Activated T-cell treated with anti-CD3 and anti-CD28 coated beads for 24 hours (primary cell): ENCODE data around the gene COL5A1.

Source experiments
- DNase-seq: peaks from one replicate; pipeline ENCODE4 v3.0.0-alpha.2; 2020; ENCODE audit warnings: low read depth

The COL5A1 gene

DNA sequence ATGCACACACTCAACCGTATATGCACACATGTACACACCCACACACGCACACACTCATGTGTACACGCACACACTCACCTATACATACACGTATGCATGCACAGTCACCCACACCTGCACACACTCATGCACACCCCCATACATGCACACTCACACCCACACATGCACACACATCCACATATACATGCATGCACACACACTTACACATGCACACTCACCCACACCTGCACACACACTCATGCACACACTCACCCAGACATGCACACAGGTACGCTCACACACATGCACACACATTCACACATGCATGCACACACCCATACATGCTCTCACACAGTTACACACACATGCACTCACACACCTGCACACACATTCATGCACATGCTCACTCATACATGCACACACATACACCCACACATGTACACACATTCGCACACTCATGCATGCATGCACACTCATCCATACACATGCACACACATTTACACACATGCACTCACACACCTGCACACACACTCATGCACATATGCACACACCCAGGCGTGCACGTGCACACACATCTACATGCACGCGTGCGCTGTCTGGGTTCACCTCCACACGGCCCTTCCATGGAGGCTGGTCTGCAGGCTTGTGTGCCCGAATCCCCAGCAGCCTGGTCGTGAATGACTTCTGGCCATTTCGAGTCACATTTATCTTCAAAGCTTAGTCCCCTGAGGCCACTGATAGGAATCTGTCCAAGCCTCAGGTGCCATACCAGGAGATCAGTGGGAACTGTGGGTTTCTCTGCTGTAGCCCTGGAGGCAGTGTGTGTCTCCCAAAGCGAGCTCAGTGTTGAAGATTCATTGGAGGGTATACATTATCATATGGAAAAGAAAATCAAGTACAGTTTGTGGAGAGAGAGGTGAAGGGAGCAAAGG lies 103.0 kb downstream of the COL5A1 start:
- no peak for DNase-seq

DNA sequence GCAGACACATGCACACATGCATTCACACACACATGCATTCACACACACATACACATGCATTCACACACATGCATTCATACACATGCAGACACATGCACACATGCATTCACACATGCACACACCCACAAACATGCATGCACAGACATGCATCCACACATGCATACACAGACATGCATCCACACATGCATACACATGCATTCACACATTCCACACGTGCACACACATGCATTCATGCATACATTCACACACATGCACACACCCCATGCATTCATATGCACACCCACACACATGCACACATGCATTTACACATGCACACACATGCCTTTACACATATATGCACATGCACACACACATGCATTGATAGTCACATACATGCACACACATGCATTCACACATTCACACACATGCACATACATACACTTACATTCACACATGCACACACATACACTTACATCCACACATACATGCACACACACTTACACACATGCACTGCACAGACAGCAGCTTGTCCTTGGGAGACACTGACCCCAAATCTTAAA lies 106.4 kb downstream of the COL5A1 start:
- no peak for DNase-seq

DNA sequence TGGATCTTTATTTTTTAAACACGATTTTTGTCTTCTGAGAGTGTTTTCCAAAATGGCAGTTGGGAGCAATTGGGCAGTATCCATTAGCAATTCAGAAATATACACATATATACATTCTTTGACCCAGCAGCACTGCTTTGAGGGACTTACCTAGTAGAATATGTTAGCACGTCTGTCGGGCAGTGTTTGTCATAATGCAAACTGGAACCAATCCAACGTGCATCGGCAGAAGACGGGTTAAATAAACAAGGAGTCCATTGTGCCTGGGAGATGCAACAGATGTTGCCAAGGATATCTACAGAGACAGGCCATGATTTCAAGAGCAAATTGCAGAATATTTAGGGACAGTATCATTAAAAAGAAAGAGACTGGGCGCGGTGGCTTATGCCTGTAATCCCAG lies 107.0 kb downstream of the COL5A1 start:
- DNase-seq, result no peak

DNA sequence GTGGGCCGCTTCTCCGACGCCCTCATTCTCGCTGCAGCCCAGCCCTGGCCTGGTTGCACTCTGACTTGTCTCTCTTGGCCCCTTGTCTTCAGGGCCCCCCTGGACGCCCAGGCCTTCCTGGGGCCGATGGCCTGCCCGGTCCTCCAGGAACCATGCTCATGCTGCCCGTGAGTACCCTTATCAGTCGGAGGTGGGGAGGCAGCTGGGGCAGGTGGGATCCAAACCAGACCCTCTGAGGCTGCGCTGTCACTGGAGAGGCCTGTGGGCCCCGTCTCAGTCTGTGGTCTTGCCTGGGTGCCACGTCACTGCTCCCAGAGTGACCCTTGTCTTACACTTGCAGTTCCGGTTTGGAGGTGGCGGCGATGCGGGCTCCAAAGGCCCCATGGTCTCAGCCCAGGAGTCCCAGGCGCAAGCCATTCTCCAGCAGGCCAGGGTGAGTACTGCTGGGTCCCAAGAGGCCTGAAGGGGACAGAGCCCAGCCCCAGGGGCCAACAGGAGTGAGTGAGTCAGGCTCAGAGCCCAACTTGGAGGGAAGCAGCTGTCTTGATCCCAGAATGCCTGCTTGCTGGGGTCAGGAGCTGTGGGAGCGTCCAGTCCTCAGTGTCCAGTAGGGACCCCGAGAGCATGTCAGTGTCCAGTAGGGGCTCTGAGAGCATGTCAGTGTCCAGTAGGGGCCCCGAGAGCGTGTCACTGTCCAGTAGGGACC lies 109.0 kb downstream of the COL5A1 start:
- DNase-seq, result no peak

DNA sequence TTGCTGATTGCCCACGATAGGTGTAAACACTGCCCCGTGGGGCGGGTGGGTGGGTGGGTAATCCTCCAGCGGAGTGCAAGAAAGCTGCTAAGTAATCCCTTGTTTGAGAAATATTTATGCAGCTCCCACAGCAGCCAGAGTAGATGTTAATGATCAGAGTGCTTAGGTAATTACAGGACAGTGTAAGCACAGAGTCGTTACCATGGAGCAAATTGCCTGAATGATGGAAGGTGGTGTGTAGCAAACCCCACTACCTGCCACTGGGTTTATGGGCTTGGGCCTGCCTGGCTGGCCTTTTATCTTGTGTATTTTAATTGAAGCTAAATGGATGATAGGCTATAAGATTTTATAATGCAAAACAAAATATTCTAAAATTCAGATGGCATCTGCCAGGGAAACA lies 110.0 kb downstream of the COL5A1 start:
- no peak for DNase-seq

DNA sequence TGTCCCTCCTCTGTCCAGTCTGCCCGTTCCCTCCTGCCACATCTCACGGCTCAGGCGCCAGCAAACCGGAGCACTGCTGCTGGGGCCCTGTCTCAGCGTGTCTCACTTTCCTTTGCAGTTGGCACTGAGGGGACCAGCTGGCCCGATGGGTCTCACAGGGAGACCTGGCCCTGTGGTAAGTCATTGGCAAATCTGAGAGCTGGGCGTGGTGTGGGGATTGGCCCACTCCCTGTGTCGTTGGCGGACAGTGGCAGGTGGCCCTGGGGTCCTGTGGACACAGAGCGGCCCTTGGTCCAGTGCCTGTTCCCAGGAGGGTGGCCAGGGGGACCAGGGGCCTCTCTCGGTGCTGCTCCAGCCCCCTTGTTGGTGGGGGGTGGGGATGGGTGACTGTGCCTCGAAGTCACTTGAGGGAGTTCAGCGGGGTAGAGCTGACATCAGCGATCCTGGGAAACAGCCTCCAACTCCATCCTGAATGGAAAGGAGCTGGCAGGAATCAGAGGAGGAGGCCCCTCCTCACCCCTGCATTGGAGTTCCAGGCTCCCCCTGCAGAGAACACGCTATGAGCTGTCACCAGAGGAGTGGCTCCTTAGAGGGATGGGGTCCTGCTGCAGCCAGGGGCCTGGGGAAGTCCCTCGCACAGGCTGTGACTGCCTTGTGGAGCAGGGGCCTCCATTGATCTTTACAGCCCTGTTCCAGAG lies 111.0 kb downstream of the COL5A1 start:
- DNase-seq, result no peak

DNA sequence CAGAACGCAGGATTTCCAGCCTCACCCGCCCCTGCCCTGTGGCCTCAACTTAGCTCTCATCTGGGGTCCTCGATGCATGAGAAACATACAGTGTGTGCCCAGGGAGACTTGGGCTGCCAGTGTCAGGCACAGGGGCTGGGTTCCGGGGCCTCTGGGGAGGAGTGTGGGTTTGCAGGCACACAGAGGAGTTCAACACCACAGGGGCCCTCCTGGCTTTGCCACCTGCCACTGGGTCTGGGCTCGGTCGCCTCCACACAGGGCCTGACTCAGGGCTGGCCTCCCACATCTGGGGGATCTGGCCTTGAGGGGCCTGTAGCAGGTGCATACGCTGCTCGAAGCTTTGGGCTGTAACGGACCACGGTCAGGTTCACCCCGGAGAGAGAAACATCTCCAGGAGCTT lies 111.6 kb downstream of the COL5A1 start:
- no peak for DNase-seq

DNA sequence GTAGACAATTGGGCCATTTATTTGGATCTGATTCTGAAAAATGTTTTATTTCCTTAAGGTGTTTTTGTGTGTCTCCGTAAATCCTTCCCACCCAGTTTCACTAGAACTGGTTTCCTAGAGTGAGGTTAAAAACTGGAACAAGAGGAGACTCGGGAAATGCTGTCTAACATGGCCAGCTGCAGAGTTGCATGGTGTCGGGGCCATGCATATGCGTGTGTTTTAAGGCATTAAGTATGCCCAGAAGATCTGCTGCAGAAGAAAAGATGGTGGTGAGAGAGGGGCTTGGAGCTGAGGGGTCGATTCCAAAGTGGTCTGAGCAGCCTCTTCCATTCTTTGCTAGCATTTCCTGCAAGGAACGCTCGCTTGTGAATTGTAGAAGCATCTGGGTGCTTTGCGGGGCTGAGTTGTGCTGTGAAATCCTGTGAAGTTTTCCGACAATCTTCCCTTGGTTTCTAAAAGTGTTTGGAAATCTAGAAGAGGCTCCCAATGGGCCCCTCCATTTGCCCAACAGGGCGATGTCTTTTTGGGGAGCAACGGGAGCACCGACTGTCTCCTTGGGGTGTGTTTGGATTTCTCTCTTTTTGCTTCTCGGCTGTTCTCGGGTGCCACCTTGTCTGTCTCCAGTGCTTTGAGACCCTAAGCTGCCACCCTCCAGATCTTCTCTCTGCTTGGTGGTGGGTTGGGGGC lies 113.8 kb downstream of the COL5A1 start:
- DNase-seq, result no peak

- DNase-seq, result no peak
These were observed 114.5 kb downstream of the COL5A1 start for GRCh38 chr9:134756098-134756497.

GRCh38 chr9:134757216-134757975 lies 115.8 kb downstream of the COL5A1 start:
- DNase-seq, result no peak

GRCh38 chr9:134758949-134759607 lies 117.5 kb downstream of the COL5A1 start:
- no peak for DNase-seq

DNA sequence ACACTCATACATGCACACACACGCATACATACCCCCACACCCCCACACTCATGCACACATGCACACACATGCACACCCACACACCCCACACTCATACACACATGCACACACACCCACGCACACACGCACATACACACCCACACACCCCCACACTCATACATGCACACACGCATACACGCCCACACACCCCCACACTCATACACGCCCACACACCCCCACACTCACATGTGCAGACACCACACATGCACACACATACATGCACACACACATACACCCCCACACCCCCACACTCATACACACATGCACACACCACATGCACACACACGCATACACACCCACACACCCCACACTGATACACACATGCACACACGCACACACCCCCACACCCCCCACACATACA lies 118.3 kb downstream of the COL5A1 start:
- DNase-seq, result no peak

DNA sequence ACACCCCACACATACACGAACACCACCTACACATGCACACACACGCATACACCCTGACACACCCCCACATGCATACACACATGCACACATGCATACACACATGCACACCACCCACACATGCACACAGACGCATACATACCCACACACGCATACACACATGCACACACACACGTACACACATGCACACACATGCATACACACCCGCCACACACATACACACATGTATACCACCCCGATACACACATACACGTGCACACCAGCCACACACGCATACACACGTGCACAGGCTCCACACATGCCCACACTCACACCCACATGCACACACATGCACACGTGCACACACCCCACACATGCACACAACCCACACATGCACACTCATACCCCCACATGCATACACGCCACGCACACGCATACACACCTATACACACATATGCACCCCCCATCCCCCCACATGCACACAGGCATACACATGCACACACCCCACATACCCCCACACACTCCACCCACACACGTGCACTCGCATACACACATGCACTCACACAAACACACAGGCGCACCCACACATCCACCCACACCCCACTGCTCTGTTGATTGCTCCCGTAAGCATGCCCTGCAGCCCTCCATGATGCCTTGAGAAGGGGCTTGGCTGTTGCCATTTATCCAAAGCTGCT lies 119.3 kb downstream of the COL5A1 start:
- DNase-seq, result no peak

DNA sequence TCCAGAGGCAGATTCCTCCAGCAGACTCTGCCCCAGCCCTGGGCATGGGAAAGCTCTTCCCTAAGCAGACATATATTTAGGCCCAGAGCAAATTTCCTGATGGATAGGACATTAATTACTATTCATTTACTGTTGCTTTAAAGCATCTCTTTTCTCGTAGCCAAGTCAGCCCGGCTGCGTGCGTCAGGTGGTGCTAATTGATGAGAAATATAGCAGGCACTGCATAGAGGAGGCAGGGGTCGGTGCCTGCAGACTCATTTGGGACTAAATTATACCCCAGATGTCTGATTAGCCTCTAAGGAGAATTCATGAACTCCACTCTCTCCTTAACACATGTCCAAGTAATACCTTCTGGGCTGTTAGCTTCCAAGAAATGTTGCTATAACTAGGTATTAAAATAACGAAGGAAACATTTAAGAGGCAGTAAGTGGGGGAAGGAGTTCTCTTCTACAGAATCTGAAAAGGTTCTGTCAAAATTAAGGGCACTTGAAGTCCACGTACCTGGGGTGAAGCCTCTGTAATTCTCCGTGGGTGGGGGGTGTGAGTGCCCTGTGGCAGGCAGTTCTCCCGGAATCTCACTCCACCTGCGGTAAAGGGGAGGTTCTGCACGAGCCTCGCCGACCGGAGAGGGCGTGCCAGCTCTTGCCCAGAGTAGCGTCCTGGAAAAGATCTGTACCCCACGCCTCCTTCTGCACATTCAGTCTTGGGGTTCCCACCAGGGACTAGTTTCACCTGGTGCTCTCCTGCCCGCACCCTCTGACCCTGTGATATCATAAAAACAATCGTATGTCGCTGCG lies 123.1 kb downstream of the COL5A1 start:
- DNase-seq, result no peak

GRCh38 chr9:134765785-134766184 lies 124.2 kb downstream of the COL5A1 start:
- DNase-seq, result no peak

GRCh38 chr9:134766587-134766986 lies 125.0 kb downstream of the COL5A1 start:
- no peak for DNase-seq

GRCh38 chr9:134768332-134768708 lies 126.7 kb downstream of the COL5A1 start:
- DNase-seq, result no peak

- DNase-seq, result no peak
These were observed 127.2 kb downstream of the COL5A1 start for GRCh38 chr9:134768709-134769351.
